Measurements from ENCODE around the gene NDST1.

Gene NDST1

DNA sequence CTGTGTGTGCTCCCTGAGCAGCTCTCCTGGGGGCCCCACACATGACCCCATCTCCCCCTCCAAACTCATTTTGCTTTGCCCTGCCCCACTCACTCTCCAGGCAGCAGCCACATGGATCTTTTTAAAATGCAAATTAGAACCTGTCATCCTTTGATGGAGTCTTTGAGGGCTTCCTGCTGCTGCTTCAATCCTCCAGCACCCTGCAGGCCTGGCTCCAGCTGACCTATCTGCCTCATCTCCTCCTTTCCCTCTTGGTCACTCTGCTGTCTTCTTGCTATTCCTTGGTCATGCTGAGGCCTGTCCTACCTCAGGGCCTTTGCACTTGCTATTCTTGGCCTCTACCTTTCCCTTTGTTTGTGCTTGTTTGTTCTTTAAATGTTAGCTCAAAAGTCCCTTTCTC is 17.9 kb downstream of the NDST1 start:
- DNase-seq = no peak

DNA sequence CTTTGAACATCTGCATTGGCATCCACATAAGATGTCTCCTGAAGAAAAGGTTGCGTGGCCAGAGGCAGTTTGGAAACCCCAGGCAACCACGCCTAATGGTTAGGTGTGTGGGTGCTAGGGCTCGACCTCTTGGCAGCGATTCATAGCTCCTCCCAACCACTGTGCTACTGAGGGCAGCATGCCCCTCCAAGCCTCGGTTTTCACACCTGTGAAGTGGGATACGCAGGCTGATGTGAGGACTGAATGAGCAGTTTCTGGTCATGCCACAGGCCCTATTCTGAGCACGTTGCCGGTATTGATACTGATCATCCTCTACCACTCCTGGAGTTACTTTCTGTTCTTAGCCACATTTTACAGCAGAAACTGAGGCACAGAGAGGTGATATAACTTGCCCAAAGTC is 19.1 kb downstream of the NDST1 start:
- no peak for DNase-seq

DNA sequence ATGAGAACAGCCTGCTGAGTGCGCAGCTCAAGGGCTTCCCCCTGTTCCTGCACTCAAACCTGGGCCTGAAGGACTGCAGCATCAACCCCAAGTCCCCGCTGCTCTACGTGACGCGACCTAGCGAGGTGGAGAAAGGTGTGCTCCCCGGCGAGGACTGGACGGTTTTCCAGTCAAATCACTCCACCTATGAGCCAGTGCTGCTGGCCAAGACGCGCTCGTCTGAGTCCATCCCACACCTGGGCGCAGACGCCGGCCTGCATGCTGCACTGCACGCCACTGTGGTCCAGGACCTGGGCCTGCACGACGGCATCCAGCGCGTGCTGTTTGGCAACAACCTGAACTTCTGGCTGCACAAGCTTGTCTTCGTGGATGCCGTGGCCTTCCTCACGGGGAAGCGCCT is 19.9 kb downstream of the NDST1 start:
- no peak for DNase-seq

DNA sequence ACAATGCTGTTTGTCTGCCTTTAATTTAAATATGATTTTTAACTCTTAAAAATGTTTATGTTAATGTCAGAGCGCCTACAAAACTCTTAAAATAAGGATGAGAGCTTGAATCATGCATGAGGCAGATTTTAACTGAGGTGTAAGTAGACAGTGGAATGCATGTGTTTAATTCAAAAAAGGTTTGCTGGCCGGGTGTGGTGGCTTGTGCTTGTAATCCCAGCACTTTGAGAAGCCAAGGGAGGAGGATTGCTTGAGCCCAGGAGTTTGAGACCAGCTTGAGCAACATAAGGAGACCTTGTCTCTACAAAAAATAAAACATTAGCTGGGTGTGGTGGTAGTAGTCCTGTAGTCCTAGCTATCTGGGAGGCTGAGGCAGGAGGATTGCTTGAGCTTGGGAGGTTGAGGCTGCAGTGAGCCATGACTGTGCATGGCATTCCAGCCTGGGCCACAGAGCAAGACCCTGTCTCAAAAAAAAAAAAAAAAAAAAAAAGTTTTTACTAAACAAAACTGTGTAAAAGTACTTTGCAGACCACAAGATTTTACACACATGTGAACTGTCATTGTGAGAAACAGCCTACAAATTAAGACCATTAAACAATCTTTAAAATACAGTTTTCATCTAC is 21.1 kb downstream of the NDST1 start:
- no peak for DNase-seq

DNA sequence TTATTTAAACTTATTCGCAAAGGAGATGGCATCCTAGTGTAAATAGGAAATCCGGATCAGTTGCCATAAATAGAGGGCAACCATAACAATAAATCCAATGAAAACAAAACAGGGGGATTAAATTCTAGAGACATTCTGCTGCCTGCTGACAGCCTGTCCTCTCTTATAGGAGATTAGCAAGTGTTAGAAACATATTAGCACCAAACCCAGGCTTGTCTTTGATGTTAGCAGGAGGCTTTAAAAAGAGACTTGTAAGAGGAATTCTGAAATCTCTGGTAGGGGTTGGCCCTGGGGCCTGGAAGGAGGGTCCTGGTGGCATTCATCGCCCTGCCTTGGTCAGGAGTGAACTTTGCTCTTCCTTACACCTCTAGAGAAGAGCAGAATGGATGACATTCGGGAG is 21.6 kb downstream of the NDST1 start:
- no peak for DNase-seq

DNA sequence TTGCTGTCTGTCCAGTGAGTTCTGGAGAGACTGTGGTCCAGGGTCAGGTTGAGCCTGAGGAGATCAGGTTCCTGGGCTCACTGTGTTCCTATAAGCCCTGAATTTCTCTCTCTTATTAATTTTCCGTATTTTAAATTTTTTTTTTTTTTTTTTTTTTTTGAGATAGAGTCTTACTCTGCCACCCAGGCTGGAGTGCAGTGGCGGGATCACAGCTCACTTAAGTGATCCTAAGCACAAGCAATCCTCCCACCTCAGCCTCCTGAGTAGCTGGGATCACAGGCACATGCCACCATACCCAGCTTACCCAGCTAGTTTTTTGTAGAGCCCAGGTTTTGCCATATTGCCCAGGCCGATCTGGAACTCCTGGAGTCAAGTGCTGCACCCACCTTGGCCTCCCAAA is 22.5 kb downstream of the NDST1 start:
- no peak for DNase-seq

DNA sequence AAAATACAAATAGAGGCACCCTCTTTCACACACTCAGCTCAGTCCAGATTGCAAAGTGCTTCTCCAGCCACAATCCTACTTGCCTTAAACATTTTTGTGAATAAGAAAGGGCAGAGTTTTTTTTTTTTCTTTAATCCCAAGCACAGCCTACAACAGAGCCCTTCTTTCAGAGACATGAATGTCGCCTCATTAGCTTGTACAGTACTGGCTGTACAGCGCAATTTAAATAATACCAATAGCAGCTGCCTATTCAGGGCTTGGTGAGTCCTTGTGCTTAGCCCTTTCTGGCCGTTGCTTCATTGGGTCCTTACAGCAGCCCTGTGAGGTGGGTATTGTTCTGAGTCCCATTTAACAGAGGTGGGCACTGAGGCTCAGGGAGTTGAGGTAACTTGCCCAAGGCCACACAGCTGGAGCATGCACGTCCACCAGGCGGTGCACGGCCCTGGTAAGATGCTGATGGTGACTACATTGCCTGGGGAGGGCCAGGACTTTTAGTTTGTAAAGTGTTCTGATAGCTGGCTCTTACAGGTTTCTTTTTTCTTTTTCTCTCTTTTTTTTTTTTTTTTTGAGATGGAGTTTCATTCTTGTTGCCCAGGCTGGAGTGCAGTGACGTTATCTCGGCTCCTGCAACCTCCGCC is 23.1 kb downstream of the NDST1 start:
- no peak for DNase-seq

DNA sequence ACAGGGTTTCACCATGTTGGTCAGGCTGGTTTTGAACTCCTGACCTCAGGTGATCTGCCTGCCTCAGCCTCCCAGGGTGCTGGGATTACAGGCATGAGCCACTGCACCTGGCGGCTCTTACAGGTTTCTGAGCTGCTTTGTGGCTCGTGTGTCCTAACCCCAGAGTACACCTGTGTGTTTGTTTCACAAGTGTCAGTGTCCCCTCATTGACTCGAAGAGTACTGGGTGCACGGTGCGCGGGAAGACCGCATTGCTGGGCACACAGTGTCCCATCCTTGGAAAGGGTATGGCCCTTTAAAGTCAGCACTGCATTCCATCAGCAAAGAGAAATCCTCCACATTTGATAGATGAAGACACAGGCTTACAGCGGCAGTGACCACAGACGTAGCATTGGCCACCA is 23.8 kb downstream of the NDST1 start:
- no peak for DNase-seq

DNA sequence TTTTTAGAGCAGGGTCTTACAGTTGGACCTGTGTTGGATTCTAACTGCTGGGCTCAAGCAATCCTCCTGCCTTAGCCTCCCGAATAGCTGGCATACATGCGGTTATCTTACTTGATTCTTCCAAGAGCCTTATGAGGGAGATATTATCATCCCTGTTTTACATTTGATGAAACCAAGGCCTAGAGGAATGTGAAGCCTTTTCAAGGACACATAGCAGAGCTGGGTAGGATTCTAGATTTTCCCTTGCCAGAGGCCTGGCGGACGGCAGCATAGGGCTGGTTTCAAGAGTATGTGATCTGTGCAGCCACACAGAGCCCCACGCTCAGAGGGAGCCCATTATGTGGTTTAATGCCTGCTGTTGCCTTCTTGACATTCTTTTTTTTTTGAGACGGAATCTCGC is 24.2 kb downstream of the NDST1 start:
- DNase-seq = no peak

DNA sequence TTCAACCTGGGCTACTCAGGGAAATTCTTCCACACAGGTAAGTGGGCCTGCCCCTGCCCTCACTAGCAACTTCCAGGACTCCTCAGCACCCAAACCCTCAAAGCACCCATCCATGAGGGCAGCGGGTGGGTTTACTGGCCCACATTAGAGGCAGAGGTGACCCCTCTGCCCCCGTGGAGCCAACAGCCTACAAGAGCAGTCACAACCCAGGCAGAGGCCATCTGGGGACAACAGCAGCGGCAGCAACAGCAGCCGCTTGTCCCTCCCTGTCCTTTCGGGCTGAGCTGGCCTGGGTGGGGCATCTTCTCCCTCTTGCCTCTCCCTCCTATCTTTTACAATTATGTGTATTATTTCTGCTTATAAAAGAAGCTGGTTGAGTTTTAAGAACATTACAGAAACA is 25.1 kb downstream of the NDST1 start:
- DNase-seq = no peak

DNA sequence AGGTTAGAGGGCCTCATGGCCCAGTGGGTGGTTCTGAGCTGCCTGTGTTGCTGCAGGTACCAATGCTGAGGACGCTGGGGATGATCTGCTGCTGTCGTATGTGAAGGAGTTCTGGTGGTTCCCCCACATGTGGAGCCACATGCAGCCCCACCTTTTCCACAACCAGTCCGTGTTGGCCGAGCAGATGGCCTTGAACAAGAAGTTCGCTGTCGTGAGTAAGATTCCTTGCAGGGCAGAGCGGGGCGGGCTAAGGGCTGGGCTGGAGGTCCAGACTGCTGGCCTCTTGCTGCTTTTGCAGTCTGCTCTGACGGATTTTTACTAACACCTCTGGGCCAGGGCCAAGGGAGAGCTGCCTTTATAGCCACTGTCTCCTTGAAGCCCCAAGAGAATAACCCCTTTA is 26.9 kb downstream of the NDST1 start:
- no peak for DNase-seq

DNA sequence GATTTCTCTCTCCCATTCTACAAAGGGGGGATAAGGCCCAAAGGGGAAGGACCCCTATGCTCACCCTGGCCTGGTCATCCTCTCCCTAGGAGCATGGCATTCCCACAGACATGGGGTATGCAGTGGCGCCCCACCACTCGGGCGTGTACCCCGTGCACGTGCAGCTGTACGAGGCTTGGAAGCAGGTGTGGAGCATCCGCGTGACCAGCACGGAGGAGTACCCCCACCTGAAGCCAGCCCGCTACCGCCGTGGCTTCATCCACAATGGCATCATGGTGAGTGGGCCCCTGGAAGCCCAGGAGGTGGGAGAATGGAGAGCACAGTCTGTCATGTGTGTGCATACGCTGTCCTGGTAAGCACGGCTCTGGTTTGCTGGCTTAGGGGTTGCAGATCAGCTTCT is 27.7 kb downstream of the NDST1 start:
- no peak for DNase-seq

DNA sequence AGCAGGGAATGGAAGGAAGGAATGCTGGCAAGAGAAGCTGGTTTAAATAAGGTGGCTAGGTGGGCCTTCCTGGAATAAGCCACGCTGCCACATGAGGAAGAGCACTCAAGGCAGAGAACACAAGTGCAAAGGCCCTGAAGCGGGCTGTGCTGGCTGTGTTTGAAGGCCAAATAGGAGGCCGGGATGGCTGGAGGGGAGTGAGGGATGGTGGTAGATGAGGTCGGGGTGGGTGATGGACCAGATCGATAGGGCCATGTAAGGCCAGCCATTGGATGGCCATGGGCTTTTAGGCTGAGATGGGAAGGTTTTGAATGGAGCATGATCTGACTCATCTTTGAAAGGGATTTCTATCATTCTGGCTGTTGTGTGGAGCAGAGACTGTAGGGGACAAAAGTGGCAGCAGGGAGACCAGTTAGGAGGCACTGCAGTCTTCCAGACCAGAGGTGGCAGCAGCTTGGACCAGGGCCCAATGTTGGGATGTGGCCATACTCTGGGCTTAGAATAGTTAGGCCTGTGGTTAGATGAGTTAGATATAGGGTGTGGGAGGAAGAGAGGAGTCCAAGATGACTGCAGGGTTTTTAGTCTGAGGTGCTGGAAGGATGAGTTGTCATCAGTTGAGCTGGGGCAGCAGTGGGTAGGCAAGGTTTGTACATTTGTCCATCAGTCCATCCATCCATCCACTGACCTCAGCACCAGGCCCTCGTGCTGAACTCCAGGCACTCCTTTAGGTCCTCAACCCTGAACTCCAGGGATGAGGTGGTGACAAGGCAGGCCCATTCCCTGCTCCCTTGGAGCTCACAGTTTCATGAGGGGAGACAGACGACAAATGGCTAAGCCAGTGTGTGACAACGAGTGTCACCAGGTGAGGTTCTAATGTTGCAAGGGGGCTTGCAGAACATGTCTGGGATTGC is 30.3 kb downstream of the NDST1 start:
- no peak for DNase-seq

DNA sequence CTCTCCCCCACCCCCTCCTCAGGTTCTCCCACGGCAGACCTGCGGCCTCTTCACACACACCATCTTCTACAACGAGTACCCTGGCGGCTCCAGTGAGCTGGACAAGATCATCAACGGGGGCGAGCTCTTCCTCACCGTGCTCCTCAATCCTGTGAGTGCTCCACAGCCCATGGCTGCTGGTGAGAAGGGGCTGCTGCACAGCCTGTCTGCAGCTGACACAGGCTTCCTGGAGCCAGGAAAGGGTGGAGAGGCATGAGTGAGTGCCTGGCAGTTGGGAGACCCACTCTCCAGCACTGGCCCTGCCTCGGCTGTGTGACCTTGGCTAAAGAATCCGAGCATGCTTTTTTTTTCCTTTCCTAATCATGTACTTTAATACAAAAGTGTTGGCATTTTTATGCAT is 31.3 kb downstream of the NDST1 start:
- no peak for DNase-seq

DNA sequence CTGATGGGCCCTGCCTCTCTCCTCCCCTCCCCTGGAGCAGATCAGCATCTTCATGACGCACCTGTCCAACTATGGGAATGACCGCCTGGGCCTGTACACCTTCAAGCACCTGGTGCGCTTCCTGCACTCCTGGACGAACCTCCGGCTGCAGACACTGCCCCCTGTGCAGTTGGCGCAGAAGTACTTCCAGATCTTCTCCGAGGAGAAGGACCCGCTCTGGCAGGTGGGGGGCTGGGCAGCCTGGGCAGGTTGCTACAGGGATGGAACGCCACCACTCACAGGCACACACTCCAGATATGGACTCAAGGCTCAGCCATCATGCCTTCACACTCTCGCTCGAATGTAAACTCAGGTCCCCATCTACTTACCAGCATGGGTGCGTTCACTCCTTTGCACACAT is 32.1 kb downstream of the NDST1 start:
- no peak for DNase-seq

DNA sequence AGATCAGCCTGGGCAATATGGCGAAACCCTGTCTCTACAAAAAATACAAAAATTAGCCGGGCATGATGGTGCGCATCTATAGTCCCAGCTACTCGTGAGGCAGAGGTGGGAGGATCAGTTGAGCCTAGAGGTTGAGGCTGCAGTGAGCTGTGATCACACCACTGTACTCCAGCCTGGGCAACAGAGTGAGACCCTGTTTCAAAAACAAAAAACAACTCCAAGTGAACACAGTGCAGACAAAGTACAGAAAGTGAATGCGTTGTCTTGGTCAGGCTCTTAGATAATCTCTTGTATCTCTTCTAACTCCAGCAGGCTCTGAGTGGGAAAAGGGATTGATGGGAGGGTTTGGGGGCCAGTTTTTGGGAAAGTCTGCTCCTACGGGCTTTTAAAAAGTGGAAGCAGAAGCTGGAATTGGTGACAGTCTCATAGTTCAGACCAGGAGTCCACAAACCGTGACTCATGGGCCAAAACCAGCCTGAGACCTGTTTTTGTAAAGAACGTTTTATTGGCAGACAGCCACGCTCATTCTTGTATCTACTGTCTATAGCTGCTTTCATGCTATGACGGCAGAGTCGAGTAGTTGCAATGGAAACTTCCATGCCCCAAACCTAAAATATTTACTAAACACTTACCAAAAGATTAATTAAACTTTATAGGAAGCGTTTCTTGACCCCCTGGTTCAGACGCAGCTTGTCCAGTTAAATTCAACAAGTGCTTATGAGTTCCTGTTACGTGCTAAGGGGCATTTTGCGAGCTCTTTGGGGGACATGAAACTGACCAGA is 32.9 kb downstream of the NDST1 start:
- no peak for DNase-seq

DNA sequence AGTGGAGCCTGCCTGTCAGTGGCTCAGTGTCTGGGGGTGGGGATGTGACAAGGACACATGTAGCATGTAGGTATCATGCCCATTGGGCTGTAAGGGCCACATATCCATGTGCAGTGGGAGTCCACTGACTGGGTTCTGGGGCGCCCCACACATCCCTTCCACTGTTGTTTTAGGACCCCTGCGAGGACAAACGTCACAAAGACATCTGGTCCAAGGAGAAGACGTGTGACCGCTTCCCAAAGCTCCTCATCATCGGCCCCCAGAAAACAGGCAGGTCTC is 33.4 kb downstream of the NDST1 start:
- DNase-seq = no peak

DNA sequence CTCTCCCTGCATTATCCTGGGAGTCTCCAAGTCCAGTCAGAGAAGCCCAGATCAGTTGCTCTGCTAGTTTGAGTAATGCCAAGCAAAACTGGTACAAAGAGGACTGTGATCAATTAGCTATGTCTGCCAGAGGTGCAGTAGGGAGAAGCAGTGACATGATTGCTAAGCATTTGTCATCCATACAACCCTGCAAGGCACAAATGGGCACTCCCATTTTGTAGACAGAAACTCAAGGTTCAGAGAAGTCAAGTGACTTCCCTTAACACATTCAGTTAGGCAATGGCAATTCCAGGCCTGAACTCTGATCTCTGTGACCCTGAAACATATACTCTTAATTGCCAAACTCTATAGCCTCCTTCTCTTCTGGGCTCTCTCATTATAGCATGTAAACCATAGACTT is 34.0 kb downstream of the NDST1 start:
- DNase-seq = no peak

DNA sequence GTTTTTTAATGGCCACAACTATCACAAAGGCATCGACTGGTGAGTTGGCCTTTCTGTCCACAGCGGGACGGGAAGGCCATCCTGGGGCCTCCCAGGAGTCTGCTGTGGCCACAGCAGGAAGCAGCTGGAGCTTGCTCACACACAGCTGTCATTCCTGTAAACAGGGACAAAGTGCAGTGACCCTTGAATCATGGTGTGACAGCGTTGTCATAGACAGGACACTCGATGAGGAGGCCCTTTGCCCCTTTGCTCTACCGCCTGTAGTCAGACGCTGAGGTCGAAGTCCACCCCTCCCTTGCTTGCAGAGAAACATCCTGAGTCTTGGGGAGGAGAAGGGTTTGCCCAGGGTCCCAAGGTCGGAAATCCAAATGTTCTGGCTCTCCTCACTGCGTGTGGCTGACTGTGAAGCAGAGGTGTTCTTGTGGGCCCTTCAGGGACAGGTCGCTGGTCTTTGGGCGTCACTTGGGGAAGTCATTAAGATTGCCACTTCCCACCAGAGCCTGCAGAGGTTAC is 35.1 kb downstream of the NDST1 start:
- no peak for DNase-seq

DNA sequence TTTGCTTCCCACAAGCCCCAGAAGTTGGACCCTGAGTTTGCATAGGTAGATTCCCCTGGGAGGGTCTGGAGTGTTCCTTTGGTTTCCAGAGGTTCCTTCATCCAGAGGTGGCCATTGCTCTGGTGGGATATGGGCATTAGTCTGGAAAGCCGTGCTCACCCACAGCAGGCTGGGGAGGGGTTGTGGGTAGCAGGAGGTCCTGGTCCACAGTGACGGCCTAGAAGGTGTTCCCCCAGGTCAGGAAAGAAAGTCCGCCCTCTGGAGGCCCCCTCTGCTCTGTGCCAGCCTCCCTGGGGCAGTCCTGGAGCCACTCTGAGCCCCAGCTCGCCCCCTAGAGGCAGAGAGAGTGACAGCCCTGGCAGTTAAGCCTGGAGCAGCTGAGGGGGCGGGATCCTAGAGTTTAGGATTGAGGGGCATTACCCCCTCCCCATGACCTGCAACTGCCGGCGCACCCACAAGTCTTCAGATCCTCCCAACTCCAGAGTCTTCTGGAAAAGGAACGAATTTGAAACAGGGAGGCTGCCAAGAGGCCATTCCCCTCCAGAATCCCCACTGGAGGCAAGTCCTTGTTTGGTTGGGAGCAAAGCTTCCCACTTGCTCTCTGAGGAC is 36.8 kb downstream of the NDST1 start:
- peak; percentile 64 for DNase-seq

DNA sequence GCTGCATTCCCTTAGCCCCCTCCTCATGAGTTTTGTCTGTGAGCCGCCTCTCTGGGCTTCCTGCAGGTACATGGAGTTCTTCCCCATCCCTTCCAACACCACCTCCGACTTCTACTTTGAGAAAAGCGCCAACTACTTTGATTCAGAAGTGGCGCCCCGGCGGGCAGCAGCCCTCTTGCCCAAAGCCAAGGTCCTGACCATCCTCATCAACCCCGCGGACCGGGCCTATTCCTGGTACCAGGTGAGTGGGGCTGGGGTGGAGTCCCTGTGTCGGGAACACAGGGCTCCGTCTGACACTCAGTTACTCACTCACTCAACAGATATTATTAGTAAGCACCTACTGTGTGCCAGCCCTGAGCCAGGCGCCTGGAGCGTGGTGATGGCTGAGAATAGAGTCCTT is 37.3 kb downstream of the NDST1 start:
- no peak for DNase-seq

DNA sequence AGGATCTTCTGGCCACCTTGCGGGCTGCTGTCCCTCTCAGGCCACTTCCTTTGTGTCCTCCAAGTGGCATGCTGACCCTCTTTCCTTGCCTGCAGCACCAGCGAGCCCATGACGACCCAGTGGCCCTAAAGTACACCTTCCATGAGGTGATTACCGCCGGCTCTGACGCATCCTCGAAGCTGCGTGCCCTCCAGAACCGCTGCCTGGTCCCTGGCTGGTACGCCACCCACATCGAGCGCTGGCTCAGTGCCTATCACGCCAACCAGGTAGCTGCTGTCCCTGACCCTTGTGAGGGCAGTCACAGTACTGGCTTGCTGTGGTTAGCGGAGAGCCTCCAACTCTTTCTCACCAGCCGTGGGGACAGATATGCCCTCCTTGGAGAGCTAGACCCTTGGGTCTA is 40.2 kb downstream of the NDST1 start:
- no peak for DNase-seq

DNA sequence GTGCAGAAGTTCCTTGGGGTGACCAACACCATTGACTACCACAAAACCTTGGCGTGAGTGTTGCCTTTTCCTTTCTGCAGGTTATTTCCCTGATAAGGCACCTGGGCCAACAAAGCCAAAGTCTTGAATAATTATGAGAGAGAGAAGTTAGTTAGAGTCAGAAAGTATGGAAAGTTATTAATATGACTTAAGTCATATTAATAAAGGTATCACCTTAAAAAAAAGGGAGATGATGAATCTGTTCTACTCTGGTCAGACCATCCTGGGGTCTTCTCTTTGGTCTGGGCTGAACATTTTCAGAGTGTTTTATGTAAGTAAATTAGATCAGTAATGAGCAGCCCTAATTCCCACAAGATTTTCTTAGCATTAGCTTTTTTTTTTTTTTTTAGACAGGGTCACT is 41.8 kb downstream of the NDST1 start:
- DNase-seq = no peak

Data from stimulated activated CD4-positive, alpha-beta T cell treated with anti-CD3 and anti-CD28 coated beads, Interleukin-4, amount 100 ng/mL, for 1 hour (primary cell).